GM12891 (cell line): ENCODE results near the gene ERMARD.

Source experiments
- PAX5 ChIP-seq: IDR thresholded peaks from 2 replicates; pipeline ENCODE4 v1.6.1; 2011; ENCODE audit warnings: low read length, moderate library complexity, mild to moderate bottlenecking; ENCODE audit not compliant: insufficient read depth, severe bottlenecking
- POLR2A ChIP-seq: IDR thresholded peaks from 2 replicates; pipeline ENCODE4 v1.6.1; 2011; ENCODE audit warnings: low read depth, low read length, control low read depth
- POLR2AphosphoS5 ChIP-seq: IDR thresholded peaks from 2 replicates; pipeline ENCODE4 v1.6.1; 2011; ENCODE audit warnings: low read depth, low read length, control low read depth
- POU2F2 ChIP-seq: IDR thresholded peaks from 2 replicates; pipeline ENCODE4 v1.6.1; 2011; ENCODE audit warnings: low read depth, mild to moderate bottlenecking, control low read depth, low read length, moderate library complexity
- SPI1 ChIP-seq: IDR thresholded peaks from 2 replicates; pipeline ENCODE4 v1.6.1; 2011; ENCODE audit warnings: low read depth, low read length, control low read depth
- TAF1 ChIP-seq: IDR thresholded peaks from 2 replicates; pipeline ENCODE4 v1.6.1; 2011; ENCODE audit warnings: low read depth, low read length, control low read depth

- TF ChIP-seq POLR2AphosphoS5 (no peak), POLR2A (no peak), SPI1 (no peak), TAF1 (no peak), PAX5 (no peak), POU2F2 (no peak)
Observed at GRCh38 chr6:169755162-169755561, 3.7 kb downstream of the ERMARD start.
